Right ventricle myocardium inferior (tissue), 1 donor: ENCODE data around the gene EMX1. TPM values are rescaled to one million over a fixed set of nuclear protein-coding genes. Genes with fewer than 3 reads are reported as not detected.
"Not testable (repeated sequence)": the region's sequence is repeated elsewhere in the genome, so short reads cannot be mapped to it uniquely, and the experiment has no call there.

Experiments used
- ATAC-seq: fragments of 200-7000 bp; cut with Tn5 transposase; one replicate; pipeline ENCODE4 v1.9.1; 2020; ENCODE audit warnings: mild to moderate bottlenecking, moderate library complexity
- DNase-seq: peaks from one replicate; pipeline ENCODE4 v3.0.0; 2021; ENCODE audit errors: missing footprints
- intact Hi-C: fragments of 100-400 bp; cut with DNase I; formaldehyde crosslinking; loops from one replicate; pipeline ENCODE4 v1.11.0; 2022
- total RNA-seq: library from RNA; stranded (reverse); fragmentation: NEBNext Ultra II Directional; extraction: Animal tissue kit (Norgen Biotek cat#: 25700); gene quantifications from one replicate; pipeline ENCODE4 v1.2.1, GENCODE V29; 2021
- donor health status: DM: no; HTN: yes; CAD: no; lungs with severe emphysema.

Gene EMX1
- total RNA-seq, 1 donor from 2014 or later: not detected

GRCh38 chr2:72897785-72898584, 19.3 kb upstream of the EMX1 start:
- ATAC-seq: no peak
- DNase-seq: no peak
- intact Hi-C loops: no loop called here

DNA sequence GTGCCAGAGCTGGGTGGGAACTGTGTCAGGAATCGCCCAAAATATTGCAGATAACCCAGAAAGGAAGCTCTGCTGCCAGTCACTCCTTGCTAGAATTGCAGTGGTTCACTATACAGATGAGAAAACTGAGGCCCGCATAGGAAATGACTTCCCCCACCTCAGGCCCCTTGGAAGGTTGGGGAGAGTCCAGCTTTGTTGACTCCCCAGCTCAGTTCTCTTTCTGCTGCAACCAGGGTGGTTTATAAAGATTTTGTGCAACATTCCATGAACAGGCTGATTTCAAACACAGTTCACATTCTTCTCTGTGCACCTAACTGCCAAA, 18.8 kb upstream of the EMX1 start:
- intact Hi-C loops: no loop called here
- DNase-seq (no peak), ATAC-seq (no peak)

DNA sequence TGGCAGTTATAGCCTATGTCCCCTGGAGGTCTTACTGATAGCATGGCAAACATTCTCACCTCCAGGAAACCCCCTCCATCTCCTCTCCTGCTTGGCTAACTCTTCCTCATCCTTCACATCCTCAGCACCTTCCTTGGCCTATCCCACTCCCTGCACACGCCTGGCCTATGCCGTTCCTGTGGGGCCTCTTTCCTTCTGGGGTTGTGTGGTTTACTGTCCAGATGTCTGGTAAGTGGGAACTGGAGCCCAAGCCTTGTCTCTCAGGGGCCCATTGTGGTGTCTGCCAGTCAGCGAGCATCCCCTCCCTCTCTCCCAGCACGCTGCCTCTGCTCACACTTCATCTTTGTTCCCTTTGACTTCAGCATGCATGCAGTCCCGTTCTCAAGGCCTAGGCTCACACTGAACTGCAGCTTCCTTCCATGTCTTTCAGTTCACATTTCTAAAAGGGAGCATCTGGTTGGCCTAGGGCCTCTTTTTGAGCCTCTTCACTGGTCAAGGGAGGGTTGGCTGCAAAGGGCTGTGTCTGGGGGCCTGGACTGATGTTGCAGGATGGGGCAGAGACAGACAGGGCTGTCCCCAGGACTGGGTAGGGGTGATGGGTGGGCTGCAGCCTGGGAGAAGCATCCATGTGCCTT, 17.0 kb upstream of the EMX1 start:
- DNase-seq (no peak), ATAC-seq (no peak)
- intact Hi-C loops: no loop called here

DNA sequence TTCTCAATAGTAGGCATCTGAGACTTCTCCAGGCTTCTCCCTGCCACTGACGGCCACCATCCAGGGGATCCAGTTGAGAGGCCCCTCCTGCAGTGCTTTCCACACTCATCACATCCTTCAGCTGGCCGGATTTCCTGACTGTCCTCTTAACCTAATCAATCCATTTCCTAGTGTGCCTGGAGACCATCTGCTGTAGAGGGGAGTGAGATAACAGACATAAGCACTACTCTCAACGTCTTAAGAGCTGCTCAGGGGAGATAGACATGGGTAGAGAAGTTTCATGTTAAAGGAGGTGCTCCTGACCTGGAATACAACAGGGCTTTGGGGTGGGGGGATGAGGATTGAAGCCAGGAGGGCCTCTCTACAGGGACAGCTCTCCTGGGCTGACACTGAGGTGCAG, 15.9 kb upstream of the EMX1 start:
- intact Hi-C loops: no loop called here
- DNase-seq: no peak

GRCh38 chr2:72907369-72907768, 9.9 kb upstream of the EMX1 start:
- intact Hi-C loops, ATAC-seq, DNase-seq: not testable (repeated sequence)

More for the DNA sequence above, 15.9 kb upstream of the EMX1 start:
- ATAC-seq: no peak

DNA sequence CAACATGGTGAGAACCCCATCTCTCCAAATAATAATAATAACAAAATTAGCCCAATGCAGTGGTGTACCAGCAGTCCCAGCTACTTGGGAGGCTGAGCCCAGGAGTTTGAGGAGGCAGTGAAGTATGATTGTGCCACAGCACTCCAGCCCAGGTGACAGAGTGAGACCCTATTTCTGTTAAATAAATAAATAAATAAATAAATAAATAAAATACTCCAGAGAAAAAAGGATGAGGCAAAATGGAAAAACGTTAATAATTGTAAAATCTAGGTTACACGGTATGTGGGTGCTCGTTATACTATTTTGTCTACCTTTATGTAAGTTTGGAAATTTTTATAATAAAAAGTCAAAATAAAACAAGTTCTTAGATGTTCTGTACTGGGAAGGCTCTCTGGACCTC, 8.6 kb upstream of the EMX1 start:
- intact Hi-C loops: no loop called here
- DNase-seq (no peak), ATAC-seq (no peak)

DNA sequence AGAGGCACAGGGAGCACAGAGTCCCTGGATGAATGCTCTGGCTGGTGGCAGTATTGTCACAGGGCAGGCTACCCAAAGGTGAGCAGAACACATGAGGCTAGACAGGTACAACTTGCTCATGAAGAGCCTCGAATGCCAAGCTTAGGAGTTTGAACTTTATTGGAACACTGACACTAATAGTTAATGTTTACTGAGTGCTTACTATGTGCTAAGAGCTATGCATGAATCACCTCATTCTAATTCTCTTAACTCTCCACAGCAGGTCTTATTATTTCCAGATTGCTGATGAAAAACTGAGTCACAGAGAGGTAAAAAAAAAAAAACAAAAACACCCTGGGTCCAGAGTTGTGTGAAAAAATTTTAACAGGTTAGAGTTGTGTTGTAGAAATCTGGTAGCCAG, 6.1 kb upstream of the EMX1 start:
- ATAC-seq (no peak), DNase-seq (no peak)
- intact Hi-C loops: no loop called here

DNA sequence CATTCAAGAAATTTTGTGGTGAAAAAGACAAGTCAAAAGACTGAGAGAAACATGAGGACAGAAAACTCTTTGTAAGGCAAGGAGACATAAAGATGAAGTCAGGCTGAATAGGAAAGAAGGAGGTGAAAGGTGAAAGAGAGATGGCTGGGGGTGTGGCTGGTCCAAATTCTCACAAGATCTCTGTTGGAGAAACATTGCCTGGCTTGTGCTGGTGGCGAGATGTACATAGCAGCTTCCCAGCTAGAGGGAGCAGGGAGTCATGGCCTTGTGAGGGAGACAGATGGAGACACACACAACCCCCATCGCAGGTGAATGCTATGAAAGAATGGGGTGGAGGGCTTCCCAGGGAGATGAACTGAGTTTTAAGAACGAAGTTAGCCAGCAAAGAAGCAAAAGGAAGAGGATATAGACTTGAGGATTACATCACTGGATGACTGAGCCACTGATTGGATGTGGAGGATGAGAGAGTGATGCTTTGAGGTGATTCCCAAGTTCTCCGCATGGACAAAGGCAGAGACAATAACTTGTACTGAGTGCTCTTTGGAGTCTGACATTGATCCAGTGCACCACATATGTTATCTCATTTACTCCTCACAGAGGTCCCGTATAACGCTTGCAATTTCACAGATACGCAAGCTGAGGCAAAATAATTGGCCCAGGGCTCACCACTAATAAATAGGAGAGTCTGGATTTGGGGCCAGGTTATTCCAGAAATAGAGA, 3.7 kb upstream of the EMX1 start:
- no peak for ATAC-seq
- intact Hi-C loops: no loop called here
- no peak for DNase-seq

DNA sequence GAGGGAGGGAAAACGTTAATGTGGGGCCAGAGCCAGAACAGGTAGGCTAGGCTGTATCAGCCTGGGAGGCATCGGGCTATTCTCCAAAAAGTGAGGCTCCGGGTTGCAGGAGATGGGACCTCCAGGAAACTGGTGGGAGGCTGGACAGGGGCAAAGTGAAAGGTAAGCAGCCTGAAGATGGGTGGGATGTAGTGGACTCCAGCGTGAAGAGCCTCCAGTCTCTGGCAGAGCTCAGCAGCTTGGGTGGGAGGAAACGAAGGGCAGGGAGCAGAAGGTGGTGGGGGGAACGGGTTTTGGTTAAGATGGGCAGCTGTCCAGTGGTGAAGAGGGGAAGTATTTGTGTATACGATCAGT, 3.1 kb upstream of the EMX1 start:
- ATAC-seq (no peak), DNase-seq (no peak)
- intact Hi-C loops: no loop called here

DNA sequence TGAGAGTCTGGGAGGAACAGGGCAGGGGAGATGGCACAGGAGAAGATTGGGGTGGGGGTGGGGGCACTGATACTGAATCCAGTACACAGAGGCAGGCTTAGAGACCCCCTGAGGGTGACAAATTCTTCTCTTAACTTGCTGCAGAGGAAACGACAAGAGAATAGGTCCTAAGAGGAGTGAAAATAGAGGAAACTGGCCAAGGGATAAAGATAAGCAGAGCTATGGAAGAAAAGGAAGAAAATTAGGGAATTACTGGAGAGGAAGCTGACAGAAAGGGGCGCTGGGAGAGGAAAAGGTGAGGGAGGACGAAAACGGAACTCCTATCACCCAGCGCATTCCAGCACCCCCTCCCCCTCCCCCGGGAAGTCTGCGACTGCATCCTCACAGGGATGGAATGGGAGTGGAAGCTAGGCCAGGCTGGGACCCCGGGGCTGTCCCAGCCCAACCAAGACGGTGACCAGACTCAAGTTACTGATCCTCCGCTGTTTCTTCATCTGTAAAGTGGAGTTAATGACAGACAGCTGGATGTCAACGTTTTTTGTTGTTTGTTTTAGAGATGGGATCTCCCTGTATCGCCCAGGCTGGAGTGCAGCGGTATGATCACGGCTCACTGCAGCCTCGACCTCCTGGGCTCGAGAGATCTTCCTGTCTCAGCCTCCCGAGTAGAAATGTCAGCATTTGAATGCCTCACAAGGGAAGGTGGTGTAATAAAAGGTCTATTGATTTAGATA, 2.6 kb upstream of the EMX1 start:
- no peak for DNase-seq
- intact Hi-C loops: no loop called here
- ATAC-seq: no peak

DNA sequence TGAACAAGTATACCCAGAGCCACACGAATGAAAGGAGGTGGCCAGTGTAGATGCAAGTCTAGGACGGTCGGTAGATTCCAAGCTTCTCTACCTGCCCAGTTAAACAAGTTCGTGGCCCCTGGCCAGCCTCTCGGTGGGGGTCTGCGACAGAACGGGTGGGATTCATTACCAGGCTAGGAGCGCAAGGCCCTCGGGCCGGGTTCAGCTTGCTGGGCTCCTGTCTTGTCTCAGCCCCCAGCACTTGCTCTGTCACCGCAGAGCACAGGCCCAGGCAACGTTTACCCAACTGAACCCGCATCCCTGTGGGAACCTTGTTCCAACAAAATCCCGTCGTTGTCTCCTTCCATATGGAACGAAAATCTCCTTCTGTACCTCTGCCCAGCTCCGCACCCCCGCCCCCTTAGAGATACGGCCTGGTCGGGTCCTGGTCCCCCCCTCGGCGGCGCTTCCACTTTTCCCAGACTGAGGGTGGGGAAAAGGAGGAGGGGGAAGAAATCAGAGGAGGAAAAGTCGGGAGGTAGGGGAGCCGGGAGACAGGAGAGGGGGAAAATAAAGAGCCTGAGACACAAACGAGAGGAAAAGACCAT, 1.9 kb upstream of the EMX1 start:
- intact Hi-C loops: no loop called here
- no peak for ATAC-seq
- DNase-seq: no peak

DNA sequence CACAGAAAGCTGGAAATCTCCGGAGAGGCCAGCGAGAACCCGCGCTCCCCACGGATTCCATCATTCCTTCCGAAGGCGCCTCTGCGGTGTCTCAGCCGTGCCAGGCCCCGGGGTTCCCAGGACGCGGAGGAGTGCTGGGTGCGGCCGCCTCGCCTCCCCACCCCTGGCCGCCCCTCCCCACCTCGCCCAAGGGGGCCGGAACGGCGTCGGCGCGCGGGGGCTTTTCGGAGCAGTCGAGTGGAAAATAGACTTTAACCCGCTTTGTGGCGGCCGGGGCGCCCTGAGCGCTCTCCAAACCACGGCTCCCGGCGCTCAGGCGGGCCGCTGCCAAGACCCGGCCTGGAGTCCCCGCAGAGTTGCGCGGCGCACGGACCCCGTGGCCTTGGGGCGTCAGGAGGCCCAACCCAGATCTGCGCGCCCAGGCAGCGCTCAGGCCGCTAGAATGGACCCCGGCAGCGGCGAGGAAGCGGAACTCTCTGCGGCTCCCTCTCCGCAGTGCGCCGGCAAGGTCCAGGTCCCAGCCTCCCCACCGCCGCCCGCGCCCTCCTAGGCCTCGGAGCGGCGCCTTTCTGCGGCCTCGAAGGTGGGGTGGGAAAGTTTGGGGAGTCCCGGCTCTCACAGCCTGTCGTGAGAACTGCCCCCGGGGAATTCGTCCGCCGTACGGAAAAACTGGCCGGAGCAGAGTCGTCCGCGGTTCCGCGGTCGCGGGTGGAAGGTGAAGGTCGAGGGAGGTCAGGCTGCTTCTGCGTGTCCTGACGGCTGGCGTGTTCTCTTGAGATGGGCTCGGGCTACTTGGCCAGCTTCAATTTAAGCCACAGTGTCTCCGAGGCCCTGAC, 1.2 kb upstream of the EMX1 start:
- intact Hi-C loops: no loop called here
- ATAC-seq (peak; percentile 38), DNase-seq (no peak)

- intact Hi-C loops: no loop called here
- DNase-seq: no peak
- no peak for ATAC-seq
Measured at GRCh38 chr2:72916743-72917137, 579 bp upstream of the EMX1 start.

DNA sequence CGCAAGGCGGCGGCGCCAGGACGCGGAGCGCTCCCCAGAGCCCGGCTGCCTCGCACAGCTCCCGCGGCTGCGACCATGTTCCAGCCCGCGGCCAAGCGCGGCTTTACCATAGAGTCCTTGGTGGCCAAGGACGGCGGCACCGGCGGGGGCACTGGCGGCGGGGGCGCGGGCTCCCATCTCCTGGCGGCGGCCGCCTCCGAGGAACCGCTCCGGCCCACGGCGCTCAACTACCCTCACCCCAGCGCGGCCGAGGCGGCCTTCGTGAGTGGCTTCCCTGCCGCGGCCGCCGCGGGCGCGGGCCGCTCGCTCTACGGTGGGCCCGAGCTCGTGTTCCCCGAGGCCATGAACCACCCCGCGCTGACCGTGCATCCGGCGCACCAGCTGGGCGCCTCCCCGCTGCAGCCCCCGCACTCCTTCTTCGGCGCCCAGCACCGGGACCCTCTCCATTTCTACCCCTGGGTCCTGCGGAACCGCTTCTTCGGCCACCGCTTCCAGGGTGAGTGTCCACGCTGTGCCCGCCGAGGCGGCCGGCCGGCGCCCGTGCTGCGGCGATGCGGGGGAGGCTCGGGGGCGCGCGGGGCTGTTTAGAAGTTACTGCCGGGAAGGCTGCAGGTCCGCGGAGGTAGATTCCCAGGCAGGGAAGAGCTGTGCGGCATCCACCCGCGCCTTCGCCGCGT, 696 bp downstream of the EMX1 start:
- DNase-seq: no peak
- intact Hi-C loops: no loop called here
- ATAC-seq: no peak

- ATAC-seq: no peak
- DNase-seq: no peak
- intact Hi-C loops: no loop called here
Measured at GRCh38 chr2:72919414-72920317, 2.3 kb downstream of the EMX1 start.

DNA sequence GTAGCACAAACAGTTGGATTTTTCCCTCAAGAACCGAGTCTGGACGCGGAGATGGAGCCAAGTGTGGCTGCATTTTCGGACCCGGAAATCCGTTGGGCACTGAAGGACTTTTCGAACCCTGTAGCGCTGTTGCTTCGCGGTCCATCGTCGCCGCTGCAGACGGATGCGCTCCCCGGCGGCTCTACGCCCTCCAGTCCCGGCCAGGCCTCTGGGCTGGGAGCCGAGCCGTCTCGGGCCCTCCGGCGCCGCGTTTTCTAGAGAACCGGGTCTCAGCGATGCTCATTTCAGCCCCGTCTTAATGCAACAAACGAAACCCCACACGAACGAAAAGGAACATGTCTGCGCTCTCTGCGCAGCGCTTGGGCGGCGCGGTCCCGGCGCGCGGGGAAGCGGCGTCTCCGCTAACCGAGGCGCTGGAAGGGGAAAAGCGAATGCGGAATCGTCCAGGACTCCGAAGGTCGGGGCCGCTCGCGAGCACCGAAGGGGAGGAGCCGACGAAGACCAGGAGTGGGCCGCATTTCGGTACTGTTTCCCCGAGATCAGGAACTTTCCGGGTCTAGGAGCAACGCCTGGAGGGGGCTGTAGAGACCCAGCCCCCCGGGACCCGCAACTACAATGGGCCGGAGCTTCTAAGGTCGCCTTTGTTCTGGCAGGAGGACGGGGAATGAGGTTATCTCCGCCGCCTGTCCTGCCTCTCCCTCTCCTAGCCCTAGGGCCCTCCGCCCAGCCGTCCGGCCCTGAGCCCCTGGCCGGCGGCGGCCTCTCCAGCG, 3.2 kb downstream of the EMX1 start:
- intact Hi-C loops: no loop called here
- ATAC-seq: no peak
- DNase-seq: no peak
